Central memory CD8-positive, alpha-beta T cell (primary cell): Measurements from ENCODE around the gene GSKIP.

Experiments
- ATAC-seq: fragments of 150-1000 bp; cut with Tn5 transposase; replicated peaks from 2 replicates; pipeline ENCODE4 v1.10.0; 2022; ENCODE audit warnings: mild to moderate bottlenecking, moderate FRiP score, moderate number of reproducible peaks; ENCODE audit not compliant: poor library complexity, severe bottlenecking; ENCODE audit errors: extremely low read depth
- DNase-seq, 2 donors: peaks; one replicate each; pipeline ENCODE4 v3.0.0; 2021; ENCODE audit warnings: low spot score in 2 of 2
- H3K27ac Mint-ChIP-seq: one replicate; pipeline ENCODE4 v1.8.0; 2022; ENCODE audit warnings: low read depth, mild to moderate bottlenecking, moderate library complexity, mixed read lengths
- H3K27me3 Mint-ChIP-seq: one replicate; pipeline ENCODE4 v1.8.0; 2022; ENCODE audit warnings: mixed read lengths
- H3K36me3 Mint-ChIP-seq: one replicate; pipeline ENCODE4 v1.8.0; 2022; ENCODE audit warnings: mild to moderate bottlenecking, moderate library complexity, mixed read lengths; ENCODE audit not compliant: insufficient read depth
- H3K4me1 Mint-ChIP-seq: one replicate; pipeline ENCODE4 v1.8.0; 2022; ENCODE audit warnings: mixed read lengths
- H3K4me3 Mint-ChIP-seq: one replicate; pipeline ENCODE4 v1.8.0; 2022; ENCODE audit warnings: mild to moderate bottlenecking, moderate library complexity, mixed read lengths
- H3K9me3 Mint-ChIP-seq: one replicate; pipeline ENCODE4 v1.8.0; 2022; ENCODE audit warnings: mixed read lengths

GSKIP gene

GRCh38 chr14:96385385-96385784, 22.1 kb downstream of the GSKIP start:
- no peaks in the 10 kb centered on the region for H3K9me3 Mint-ChIP-seq
- H3K4me1 Mint-ChIP-seq: no peaks in the 10 kb centered on the region
- DNase-seq: no peak
- no peak for ATAC-seq
- H3K27me3 Mint-ChIP-seq: no peaks in the 10 kb centered on the region
- no peak overlapping the region for H3K4me3 Mint-ChIP-seq
- peaks cover 20% of the 10 kb centered on the region for H3K36me3 Mint-ChIP-seq
- H3K27ac Mint-ChIP-seq: no peak overlapping the region

- Mint-ChIP-seq H3K4me3 (peak overlapping the region; percentile 86), H3K4me1 (peaks cover 5% of the 10 kb centered on the region), H3K27ac (peak overlapping the region; percentile 87), H3K27me3 (no peaks in the 10 kb centered on the region), H3K36me3 (peaks cover 5% of the 10 kb centered on the region), H3K9me3 (no peaks in the 10 kb centered on the region)
- no peak for DNase-seq
- ATAC-seq: no peak
These were observed 27.6 kb downstream of the GSKIP start for GRCh38 chr14:96390965-96391292.

DNA sequence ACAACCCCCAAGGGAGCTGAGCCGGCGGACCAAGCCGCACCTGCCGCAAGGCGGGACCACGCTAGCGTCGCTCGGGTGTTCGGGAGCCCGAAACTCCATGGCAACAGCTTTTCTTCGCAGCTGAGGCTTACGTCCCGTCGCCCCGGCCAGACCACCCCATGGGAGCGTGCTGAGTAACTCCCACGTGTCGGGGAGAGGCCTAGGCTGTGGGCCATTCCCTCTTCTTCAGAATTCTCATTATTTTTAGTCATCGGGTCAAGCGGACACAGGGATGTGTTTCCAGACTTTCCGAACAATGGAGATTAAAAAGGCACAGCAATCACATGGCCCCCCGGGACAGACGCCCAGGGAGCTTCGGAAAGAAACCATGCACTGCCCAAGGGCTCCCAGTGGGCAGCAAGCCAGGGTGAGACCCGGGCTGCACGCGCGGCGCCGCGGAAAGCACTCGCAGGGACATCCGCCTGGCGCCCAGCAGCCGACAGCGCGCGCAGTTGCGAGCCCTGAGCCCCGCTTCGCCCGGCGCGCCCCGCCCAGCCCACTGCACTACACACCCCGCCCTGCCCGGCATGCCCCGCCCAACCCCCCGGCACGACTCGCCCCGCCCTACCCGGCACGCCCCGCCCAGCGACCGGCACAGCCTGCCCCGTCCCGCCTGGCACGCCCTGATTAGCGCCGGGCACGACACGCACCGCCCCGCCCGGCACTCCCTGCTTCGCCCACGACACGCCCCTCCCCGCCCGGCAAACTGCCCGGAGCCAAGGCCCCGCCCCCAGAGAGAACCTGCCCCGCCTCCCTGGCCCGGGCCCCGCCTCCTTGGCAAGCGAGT, 28.2 kb downstream of the GSKIP start:
- Mint-ChIP-seq H3K4me3 (peak overlapping the region; percentile 86), H3K36me3 (peaks cover 2% of the 10 kb centered on the region), H3K27ac (peak overlapping the region; percentile 87), H3K27me3 (no peaks in the 10 kb centered on the region), H3K4me1 (peaks cover 5% of the 10 kb centered on the region), H3K9me3 (no peaks in the 10 kb centered on the region)
- peak; percentile 99 to 100 for DNase-seq
- peak; percentile 91 for ATAC-seq

DNA sequence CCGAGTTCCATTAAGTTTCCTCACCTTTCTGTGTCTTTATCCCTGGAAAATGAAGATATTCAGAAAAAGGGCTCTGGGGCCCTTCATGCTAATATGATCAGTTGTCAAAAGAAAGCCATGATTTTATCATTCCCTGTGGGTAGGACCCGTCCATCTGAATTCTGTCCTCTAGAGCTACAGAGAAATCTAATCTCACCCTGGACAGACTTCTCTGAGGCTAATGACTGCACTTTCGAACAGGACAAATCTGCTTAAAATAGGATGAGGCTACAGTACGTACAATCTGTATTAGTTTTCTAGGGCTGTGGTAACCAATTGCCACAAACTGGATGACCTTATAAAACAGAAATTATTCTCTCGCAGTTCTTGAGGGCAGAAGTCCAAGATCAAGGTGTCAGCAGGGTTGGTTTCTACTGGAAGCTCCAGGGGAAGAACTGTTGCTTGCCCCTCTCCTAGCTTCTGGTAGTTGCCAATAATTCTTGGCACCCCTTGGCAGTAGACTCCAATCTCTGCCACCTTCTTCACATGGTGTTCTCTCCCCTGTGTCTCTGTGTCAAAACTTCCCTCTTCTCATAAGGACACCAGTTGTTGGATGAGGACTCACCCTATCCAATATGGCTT, 29.9 kb downstream of the GSKIP start:
- ATAC-seq: no peak
- DNase-seq: no peak
- Mint-ChIP-seq H3K36me3 (no peaks in the 10 kb centered on the region), H3K4me1 (peaks cover 5% of the 10 kb centered on the region), H3K27ac (no peak overlapping the region), H3K27me3 (no peaks in the 10 kb centered on the region), H3K9me3 (no peaks in the 10 kb centered on the region), H3K4me3 (peak overlapping the region; percentile 86)

DNA sequence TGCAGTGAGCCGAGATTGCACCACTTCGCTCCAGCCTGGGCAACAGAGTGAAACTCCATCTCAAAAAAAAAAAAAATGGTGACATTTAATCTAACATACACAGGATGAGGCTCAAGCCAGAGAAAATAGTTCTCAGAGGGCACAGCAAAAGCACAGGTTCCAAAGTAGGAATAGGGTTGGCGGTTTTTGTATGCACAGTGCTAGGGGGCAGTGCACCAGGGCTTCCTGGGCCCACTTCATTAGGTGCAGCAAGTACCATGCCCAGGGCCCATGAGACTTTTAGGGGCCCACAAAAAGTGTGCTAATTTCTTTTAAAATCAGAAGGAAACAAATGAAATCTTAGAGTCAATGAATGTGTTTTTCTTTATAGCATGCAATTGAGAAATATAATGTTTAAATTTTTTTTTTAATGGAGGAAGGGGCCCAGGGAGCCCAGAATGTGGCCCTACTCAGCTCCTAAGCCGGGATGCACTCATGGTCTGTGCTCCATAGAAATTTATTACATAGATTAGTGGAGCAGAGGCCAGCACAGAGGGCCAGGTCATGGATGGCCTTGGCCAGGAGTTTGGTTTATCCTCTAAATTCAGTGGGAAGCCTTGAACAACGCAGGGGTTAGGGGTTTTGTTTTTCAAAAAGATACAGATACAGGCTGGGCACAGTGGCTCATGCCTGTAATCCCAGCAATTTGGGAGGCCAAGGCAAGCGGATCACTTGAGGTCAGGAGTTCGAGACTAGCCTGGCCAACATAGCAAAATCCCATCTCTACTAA, 30.9 kb downstream of the GSKIP start:
- H3K27me3 Mint-ChIP-seq: peaks cover 8% of the 10 kb centered on the region
- DNase-seq: no peak
- no peak for ATAC-seq
- H3K9me3 Mint-ChIP-seq: no peaks in the 10 kb centered on the region
- H3K36me3 Mint-ChIP-seq: no peaks in the 10 kb centered on the region
- no peak overlapping the region for H3K27ac Mint-ChIP-seq
- peaks cover 5% of the 10 kb centered on the region for H3K4me1 Mint-ChIP-seq
- no peak overlapping the region for H3K4me3 Mint-ChIP-seq

GRCh38 chr14:96398432-96398831, 35.1 kb downstream of the GSKIP start:
- Mint-ChIP-seq H3K27me3 (peaks cover 41% of the 10 kb centered on the region), H3K9me3 (no peaks in the 10 kb centered on the region)
- no peak for ATAC-seq

DNA sequence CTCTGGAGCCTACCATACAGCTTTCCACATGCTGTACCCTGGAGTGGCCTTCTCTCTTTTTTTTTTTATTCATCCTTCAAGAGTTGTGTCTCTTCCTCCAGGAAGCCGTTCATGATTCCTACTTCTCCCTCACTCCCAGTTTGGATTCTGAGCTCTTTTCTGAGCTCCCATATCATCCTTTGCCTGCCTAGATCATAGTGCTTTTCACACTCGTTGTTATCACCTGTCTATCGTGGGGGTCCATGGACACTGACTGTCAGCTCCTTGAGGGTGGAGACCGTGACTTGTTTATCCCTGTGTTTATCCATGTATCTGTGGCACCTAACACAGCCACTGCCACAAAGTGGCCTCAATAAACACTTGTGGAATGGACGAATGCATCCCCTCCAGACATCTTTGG, 35.6 kb downstream of the GSKIP start:
- Mint-ChIP-seq H3K4me1 (no peaks in the 10 kb centered on the region), H3K9me3 (no peaks in the 10 kb centered on the region), H3K27ac (no peak overlapping the region), H3K36me3 (no peaks in the 10 kb centered on the region), H3K27me3 (peaks cover 41% of the 10 kb centered on the region), H3K4me3 (no peak overlapping the region)
- ATAC-seq (no peak), DNase-seq (no peak)

More at GRCh38 chr14:96398432-96398831, 35.1 kb downstream of the GSKIP start:
- H3K4me1 Mint-ChIP-seq: no peaks in the 10 kb centered on the region
- DNase-seq: no peak
- H3K27ac Mint-ChIP-seq: no peak overlapping the region
- H3K4me3 Mint-ChIP-seq: no peak overlapping the region
- H3K36me3 Mint-ChIP-seq: no peaks in the 10 kb centered on the region

DNA sequence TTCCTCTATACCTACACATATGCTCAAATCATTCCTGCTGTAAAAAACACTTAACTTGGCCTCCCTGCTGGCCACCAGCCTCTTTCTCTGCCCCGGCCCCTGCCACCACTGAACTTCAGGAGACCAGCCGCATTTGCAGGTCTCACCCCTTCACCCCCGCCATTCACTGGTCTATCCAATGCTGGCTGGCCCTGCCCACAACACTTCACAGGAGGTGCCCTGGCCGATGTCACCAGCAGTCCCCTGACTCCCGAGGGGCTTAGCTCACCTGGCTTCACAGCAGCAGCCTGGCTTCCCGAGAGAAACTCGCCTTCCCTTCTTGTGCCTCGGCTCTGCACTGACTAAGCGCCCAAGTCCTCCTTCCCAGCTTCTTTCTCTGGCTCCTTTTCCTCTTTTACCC, 36.1 kb downstream of the GSKIP start:
- H3K27ac Mint-ChIP-seq: no peak overlapping the region
- H3K36me3 Mint-ChIP-seq: no peaks in the 10 kb centered on the region
- no peaks in the 10 kb centered on the region for H3K4me1 Mint-ChIP-seq
- no peaks in the 10 kb centered on the region for H3K9me3 Mint-ChIP-seq
- no peak for ATAC-seq
- peaks cover 41% of the 10 kb centered on the region for H3K27me3 Mint-ChIP-seq
- DNase-seq: no peak
- H3K4me3 Mint-ChIP-seq: no peak overlapping the region

GRCh38 chr14:96400495-96400894, 37.2 kb downstream of the GSKIP start:
- H3K27ac Mint-ChIP-seq: no peak overlapping the region
- no peaks in the 10 kb centered on the region for H3K36me3 Mint-ChIP-seq
- DNase-seq: no peak
- H3K4me3 Mint-ChIP-seq: no peak overlapping the region
- no peaks in the 10 kb centered on the region for H3K9me3 Mint-ChIP-seq
- ATAC-seq: no peak
- peaks cover 41% of the 10 kb centered on the region for H3K27me3 Mint-ChIP-seq
- H3K4me1 Mint-ChIP-seq: no peaks in the 10 kb centered on the region

DNA sequence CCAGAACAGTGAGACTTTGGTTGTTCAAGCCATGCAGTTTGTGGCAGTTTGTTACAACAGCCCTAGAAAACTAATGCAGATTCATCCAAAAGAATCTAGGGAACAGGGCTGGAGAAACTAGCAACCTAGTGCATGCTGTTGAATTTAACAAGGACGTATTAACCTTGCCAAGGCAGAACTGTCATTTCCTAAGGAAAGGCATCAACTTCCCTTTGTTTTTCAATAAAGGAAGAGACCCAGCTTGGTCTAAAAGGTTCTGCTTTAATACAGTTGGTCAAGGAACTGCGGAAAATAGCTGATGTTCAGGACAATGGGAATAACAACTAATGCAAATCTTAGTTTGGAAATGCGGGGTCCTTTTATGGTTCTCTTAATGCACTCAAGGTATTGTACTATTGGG, 40.1 kb downstream of the GSKIP start:
- Mint-ChIP-seq H3K4me3 (no peak overlapping the region), H3K27me3 (peaks cover 41% of the 10 kb centered on the region), H3K4me1 (no peaks in the 10 kb centered on the region), H3K36me3 (peaks cover 3% of the 10 kb centered on the region), H3K27ac (no peak overlapping the region), H3K9me3 (no peaks in the 10 kb centered on the region)
- no peak for ATAC-seq
- no peak for DNase-seq

DNA sequence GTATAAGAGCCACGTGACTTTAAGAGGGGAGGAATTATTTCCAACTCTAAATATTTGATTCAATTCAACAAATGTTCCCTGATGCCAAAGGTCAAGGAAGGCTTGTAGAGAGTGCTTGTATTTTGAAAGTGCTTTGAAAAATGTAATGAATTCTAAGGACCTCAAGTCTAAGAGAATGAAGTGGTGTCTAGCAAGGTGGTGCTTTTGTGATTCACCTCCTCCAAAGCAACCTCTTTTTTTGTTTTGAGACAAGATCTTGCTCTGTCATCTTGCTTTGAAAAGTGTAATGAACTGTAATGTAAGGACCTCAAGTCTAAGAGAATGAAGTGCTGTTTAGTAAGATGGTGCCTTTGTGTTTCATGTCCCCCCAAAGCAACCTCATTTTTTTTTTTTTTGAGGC, 42.4 kb downstream of the GSKIP start:
- Mint-ChIP-seq H3K4me3 (no peak overlapping the region), H3K4me1 (no peaks in the 10 kb centered on the region), H3K27me3 (peaks cover 20% of the 10 kb centered on the region), H3K36me3 (peaks cover 3% of the 10 kb centered on the region), H3K9me3 (no peaks in the 10 kb centered on the region), H3K27ac (no peak overlapping the region)
- DNase-seq: no peak
- no peak for ATAC-seq

- Mint-ChIP-seq H3K4me1 (no peaks in the 10 kb centered on the region), H3K4me3 (no peak overlapping the region), H3K9me3 (no peaks in the 10 kb centered on the region), H3K36me3 (peaks cover 3% of the 10 kb centered on the region), H3K27ac (no peak overlapping the region), H3K27me3 (peaks cover 9% of the 10 kb centered on the region)
- ATAC-seq (no peak), DNase-seq (no peak)
These were observed 44.7 kb downstream of the GSKIP start for GRCh38 chr14:96407935-96408570.
